ENCODE measurements around the gene C11orf16. TPM values are rescaled to one million over a fixed set of nuclear protein-coding genes. Genes with fewer than 3 reads are reported as not detected.
"Not testable (repeated sequence)": the region's sequence is repeated elsewhere in the genome, so short reads cannot be mapped to it uniquely, and the experiment has no call there.

Gene C11orf16
- not detected for polyA plus RNA-seq (2013, experiment 1 of 2)
- not detected for polyA plus RNA-seq (2013, experiment 2 of 2)

- H2BK120ac ChIP-seq (ENCODE audit: low read depth, low read length), result peak within 1 kb of the TSS; percentile 17
- H3K4me3 ChIP-seq (ENCODE audit: low read length in 2 of 2), result no peak within 1 kb of the TSS
- no CpG with 5 or more reads among the region's 12 CpGs for WGBS, 2 donors (ENCODE audit: extremely low coverage in 2 of 2, insufficient read length in 2 of 2, insufficient replicate concordance in 1 of 2)
- no peaks in the 10 kb centered on the region for H3K79me1 ChIP-seq (ENCODE audit: low read depth, low read length)
- peak within 1 kb of the TSS; percentile 30 for H2BK5ac ChIP-seq (ENCODE audit: low read length)
- peak within 1 kb of the TSS; percentile 62 for H3K18ac ChIP-seq (ENCODE audit: low read length)
- no peak within 1 kb of the TSS for H4K91ac ChIP-seq (ENCODE audit: low read depth, low read length, poor library complexity)
- H3K4me1 ChIP-seq (ENCODE audit: control insufficient read depth in 2 of 2, insufficient read depth in 1 of 2, low read depth in 1 of 2, low read length in 2 of 2), result peaks cover 0 to 5% of the 10 kb centered on the region in 2 donors
- peak within 1 kb of the TSS; percentile 29 for H4K8ac ChIP-seq (ENCODE audit: low read depth, low read length)
- H3K9me3 ChIP-seq (replicated peaks in 1 of 2; ENCODE audit: control insufficient read depth in 2 of 2, insufficient read depth in 1 of 2, low read depth in 1 of 2, low read length in 2 of 2), result no peaks in the 10 kb centered on the region
- H3K9ac ChIP-seq (ENCODE audit: low read depth, low read length, poor library complexity), result no peak within 1 kb of the TSS
- H3K27ac ChIP-seq (replicated peaks; ENCODE audit: low read length), result no peak within 1 kb of the TSS
- peak within 1 kb of the TSS; percentile 32 for H2AK5ac ChIP-seq (ENCODE audit: low read depth, low read length)
- peak within 1 kb of the TSS; percentile 78 for H2BK15ac ChIP-seq (ENCODE audit: low read length)
- H3K36me3 ChIP-seq (replicated peaks in 1 of 2; ENCODE audit: control insufficient read depth in 2 of 2, insufficient read depth in 2 of 2, low read length in 2 of 2), result no peaks in the 10 kb centered on the region
- H3K23ac ChIP-seq (ENCODE audit: low read depth, low read length, poor library complexity), result peak within 1 kb of the TSS; percentile 81
- H2BK12ac ChIP-seq (ENCODE audit: low read length), result no peak within 1 kb of the TSS
- no peak within 1 kb of the TSS for H3K14ac ChIP-seq (ENCODE audit: low read length)
- H2AFZ ChIP-seq (ENCODE audit: low read length), result peak within 1 kb of the TSS; percentile 10
- no peak within 1 kb of the TSS for H3K4ac ChIP-seq (ENCODE audit: low read length)
- H3K27me3 ChIP-seq (ENCODE audit: control insufficient read depth in 3 of 3, insufficient read depth in 3 of 3, low read depth in 1 of 3, low read length in 3 of 3), result no peaks in the 10 kb centered on the region
- no peak within 1 kb of the TSS for H3K4me2 ChIP-seq (ENCODE audit: insufficient read depth, low read length, poor library complexity, severe bottlenecking)
- DNase-seq (ENCODE audit: low spot score), result no peak
These were observed at the start of gene C11orf16 for GRCh38 chr11:8932564-8933180. TSS of gene C11orf16 (minus strand) at chr11:8932947. CDS start at chr11:8932308, 639 bp downstream.

GRCh38 chr11:8980485-8980884, 47.7 kb upstream of the C11orf16 start:
- Histone ChIP-seq H3K4me2 (ENCODE audit: insufficient read depth, low read length, poor library complexity, severe bottlenecking) (no peak overlapping the region), H3K27ac (replicated peaks; ENCODE audit: low read length) (no peak overlapping the region), H2BK12ac (ENCODE audit: low read length) (no peak overlapping the region), H2AK5ac (ENCODE audit: low read depth, low read length) (no peak overlapping the region), H2BK5ac (ENCODE audit: low read length) (no peak overlapping the region), H3K4me3 (ENCODE audit: low read length in 2 of 2) (no peak overlapping the region), H3K4ac (ENCODE audit: low read length) (no peak overlapping the region), H2BK120ac (ENCODE audit: low read depth, low read length) (no peak overlapping the region), H3K4me1 (ENCODE audit: control insufficient read depth in 2 of 2, insufficient read depth in 1 of 2, low read depth in 1 of 2, low read length in 2 of 2) (no peaks in the 10 kb centered on the region), H4K91ac (ENCODE audit: low read depth, low read length, poor library complexity) (no peak overlapping the region), H3K9ac (ENCODE audit: low read depth, low read length, poor library complexity) (no peak overlapping the region), H3K27me3 (ENCODE audit: control insufficient read depth in 3 of 3, insufficient read depth in 3 of 3, low read depth in 1 of 3, low read length in 3 of 3) (no peaks in the 10 kb centered on the region), H3K9me3 (replicated peaks in 1 of 2; ENCODE audit: control insufficient read depth in 2 of 2, insufficient read depth in 1 of 2, low read depth in 1 of 2, low read length in 2 of 2) (no peaks in the 10 kb centered on the region), H4K8ac (ENCODE audit: low read depth, low read length) (no peak overlapping the region), H3K36me3 (replicated peaks in 1 of 2; ENCODE audit: control insufficient read depth in 2 of 2, insufficient read depth in 2 of 2, low read length in 2 of 2) (no peaks in the 10 kb centered on the region), H2BK15ac (ENCODE audit: low read length) (no peak overlapping the region), H3K23ac (ENCODE audit: low read depth, low read length, poor library complexity) (no peak overlapping the region), H2AFZ (ENCODE audit: low read length) (no peak overlapping the region), H3K14ac (ENCODE audit: low read length) (no peak overlapping the region), H3K18ac (ENCODE audit: low read length) (no peak overlapping the region), H3K79me1 (ENCODE audit: low read depth, low read length) (no peaks in the 10 kb centered on the region)
- no peak for DNase-seq (ENCODE audit: low spot score)
- WGBS, 2 donors (ENCODE audit: extremely low coverage in 2 of 2, insufficient read length in 2 of 2, insufficient replicate concordance in 1 of 2), result no CpG with 5 or more reads among the region's 3 CpGs

- not testable (repeated sequence) for H2AFZ ChIP-seq (ENCODE audit: low read length); H3K27me3 ChIP-seq (ENCODE audit: control insufficient read depth in 3 of 3, insufficient read depth in 3 of 3, low read depth in 1 of 3, low read length in 3 of 3); H3K18ac ChIP-seq (ENCODE audit: low read length); H3K23ac ChIP-seq (ENCODE audit: low read depth, low read length, poor library complexity); H3K9me3 ChIP-seq (replicated peaks in 1 of 2; ENCODE audit: control insufficient read depth in 2 of 2, insufficient read depth in 1 of 2, low read depth in 1 of 2, low read length in 2 of 2); H3K4ac ChIP-seq (ENCODE audit: low read length); H4K91ac ChIP-seq (ENCODE audit: low read depth, low read length, poor library complexity); H2BK12ac ChIP-seq (ENCODE audit: low read length); H2BK120ac ChIP-seq (ENCODE audit: low read depth, low read length); DNase-seq (ENCODE audit: low spot score); H3K14ac ChIP-seq (ENCODE audit: low read length); H3K4me3 ChIP-seq (ENCODE audit: low read length in 2 of 2); H3K27ac ChIP-seq (replicated peaks; ENCODE audit: low read length); H2BK5ac ChIP-seq (ENCODE audit: low read length); H3K4me1 ChIP-seq (ENCODE audit: control insufficient read depth in 2 of 2, insufficient read depth in 1 of 2, low read depth in 1 of 2, low read length in 2 of 2); H2AK5ac ChIP-seq (ENCODE audit: low read depth, low read length); H3K4me2 ChIP-seq (ENCODE audit: insufficient read depth, low read length, poor library complexity, severe bottlenecking); H3K36me3 ChIP-seq (replicated peaks in 1 of 2; ENCODE audit: control insufficient read depth in 2 of 2, insufficient read depth in 2 of 2, low read length in 2 of 2); H3K9ac ChIP-seq (ENCODE audit: low read depth, low read length, poor library complexity); H3K79me1 ChIP-seq (ENCODE audit: low read depth, low read length); H4K8ac ChIP-seq (ENCODE audit: low read depth, low read length); H2BK15ac ChIP-seq (ENCODE audit: low read length)
- no CpG with 5 or more reads among the region's 7 CpGs for WGBS, 2 donors (ENCODE audit: extremely low coverage in 2 of 2, insufficient read length in 2 of 2, insufficient replicate concordance in 1 of 2)
These were observed 46.6 kb upstream of the C11orf16 start for GRCh38 chr11:8979365-8979764.

- WGBS, 2 donors (ENCODE audit: extremely low coverage in 2 of 2, insufficient read length in 2 of 2, insufficient replicate concordance in 1 of 2), result no CpG with 5 or more reads among the region's 3 CpGs
- Histone ChIP-seq H3K9ac (ENCODE audit: low read depth, low read length, poor library complexity) (no peak overlapping the region), H3K79me1 (ENCODE audit: low read depth, low read length) (no peaks in the 10 kb centered on the region), H3K14ac (ENCODE audit: low read length) (no peak overlapping the region), H3K36me3 (replicated peaks in 1 of 2; ENCODE audit: control insufficient read depth in 2 of 2, insufficient read depth in 2 of 2, low read length in 2 of 2) (no peaks in the 10 kb centered on the region), H3K23ac (ENCODE audit: low read depth, low read length, poor library complexity) (no peak overlapping the region), H4K91ac (ENCODE audit: low read depth, low read length, poor library complexity) (no peak overlapping the region), H3K4me3 (ENCODE audit: low read length in 2 of 2) (no peak overlapping the region), H3K27me3 (ENCODE audit: control insufficient read depth in 3 of 3, insufficient read depth in 3 of 3, low read depth in 1 of 3, low read length in 3 of 3) (no peaks in the 10 kb centered on the region), H3K9me3 (replicated peaks in 1 of 2; ENCODE audit: control insufficient read depth in 2 of 2, insufficient read depth in 1 of 2, low read depth in 1 of 2, low read length in 2 of 2) (no peaks in the 10 kb centered on the region), H3K4me1 (ENCODE audit: control insufficient read depth in 2 of 2, insufficient read depth in 1 of 2, low read depth in 1 of 2, low read length in 2 of 2) (no peaks in the 10 kb centered on the region), H2AFZ (ENCODE audit: low read length) (no peak overlapping the region), H2BK12ac (ENCODE audit: low read length) (no peak overlapping the region), H3K18ac (ENCODE audit: low read length) (no peak overlapping the region), H2BK15ac (ENCODE audit: low read length) (no peak overlapping the region), H2AK5ac (ENCODE audit: low read depth, low read length) (no peak overlapping the region), H3K27ac (replicated peaks; ENCODE audit: low read length) (no peak overlapping the region), H2BK5ac (ENCODE audit: low read length) (no peak overlapping the region), H3K4me2 (ENCODE audit: insufficient read depth, low read length, poor library complexity, severe bottlenecking) (no peak overlapping the region), H4K8ac (ENCODE audit: low read depth, low read length) (no peak overlapping the region), H3K4ac (ENCODE audit: low read length) (no peak overlapping the region), H2BK120ac (ENCODE audit: low read depth, low read length) (no peak overlapping the region)
- DNase-seq (ENCODE audit: low spot score), result no peak
These were observed 40.4 kb upstream of the C11orf16 start for GRCh38 chr11:8973121-8973520.
